ENCODE measurements around the gene SLC35G3. TPM values are rescaled to one million over a fixed set of nuclear protein-coding genes. Genes with fewer than 3 reads are reported as not detected.

SLC35G3 gene
- total and polyA plus RNA-seq, 2 donors (not counting 1 experiment from before 2014, with no cell fraction given): not detected

GRCh38 chr17:35214192-35214591, 20.0 kb upstream of the SLC35G3 start:
- Histone ChIP-seq H2AFZ (ENCODE audit: low read length) (no peak overlapping the region), H3K4me2 (ENCODE audit: extremely low read depth, insufficient read depth, low read length) (no peak overlapping the region), H3K4me1 (ENCODE audit: control insufficient read depth, extremely low read depth, insufficient read depth, low read length) (no peaks in the 10 kb centered on the region), H3K9me3 (ENCODE audit: control insufficient read depth, insufficient read depth, low read depth, low read length) (no peaks in the 10 kb centered on the region), H3K79me2 (ENCODE audit: control insufficient read depth, insufficient read depth, low read length) (no peaks in the 10 kb centered on the region), H3K27me3 (ENCODE audit: control insufficient read depth, insufficient read depth, low read length) (peaks cover 2% of the 10 kb centered on the region), H4K20me1 (ENCODE audit: control insufficient read depth, extremely low read depth, insufficient read depth, low read length) (no peaks in the 10 kb centered on the region), H3K36me3 (ENCODE audit: control insufficient read depth, insufficient read depth, low read length) (no peaks in the 10 kb centered on the region), H3K27ac (ENCODE audit: insufficient read depth, low read length) (no peak overlapping the region), H3K4me3 (replicated peaks in 1 of 4; ENCODE audit: control extremely low read depth in 1 of 4, insufficient read depth in 1 of 4, low read depth in 3 of 4, low read length in 4 of 4) (no peak overlapping the region), H3K9ac (ENCODE audit: insufficient read depth, low read length) (no peak overlapping the region)
- no peak for DNase-seq (ENCODE audit: low read depth in 2 of 2)
- no peak for TF ChIP-seq EZH2 (IDR thresholded peaks at IDR 0.05; ENCODE audit: low read length, missing control alignments)
- TF ChIP-seq CTCF (conservative IDR thresholded peaks at IDR 0.05 in 1 of 2, IDR thresholded peaks at IDR 0.05 in 1 of 2; ENCODE audit: low read depth in 1 of 2, low read length in 2 of 2): no peak

- DNase-seq (ENCODE audit: low read depth in 2 of 2): no peak
- Histone ChIP-seq H3K27me3 (ENCODE audit: control insufficient read depth, insufficient read depth, low read length) (peaks cover 2% of the 10 kb centered on the region), H3K79me2 (ENCODE audit: control insufficient read depth, insufficient read depth, low read length) (no peaks in the 10 kb centered on the region), H3K9ac (ENCODE audit: insufficient read depth, low read length) (no peak overlapping the region), H3K36me3 (ENCODE audit: control insufficient read depth, insufficient read depth, low read length) (no peaks in the 10 kb centered on the region), H2AFZ (ENCODE audit: low read length) (no peak overlapping the region), H3K4me3 (replicated peaks in 1 of 4; ENCODE audit: control extremely low read depth in 1 of 4, insufficient read depth in 1 of 4, low read depth in 3 of 4, low read length in 4 of 4) (no peak overlapping the region), H3K4me2 (ENCODE audit: extremely low read depth, insufficient read depth, low read length) (no peak overlapping the region), H3K4me1 (ENCODE audit: control insufficient read depth, extremely low read depth, insufficient read depth, low read length) (no peaks in the 10 kb centered on the region), H4K20me1 (ENCODE audit: control insufficient read depth, extremely low read depth, insufficient read depth, low read length) (no peaks in the 10 kb centered on the region), H3K27ac (ENCODE audit: insufficient read depth, low read length) (no peak overlapping the region), H3K9me3 (ENCODE audit: control insufficient read depth, insufficient read depth, low read depth, low read length) (no peaks in the 10 kb centered on the region)
- TF ChIP-seq CTCF (conservative IDR thresholded peaks at IDR 0.05 in 1 of 2, IDR thresholded peaks at IDR 0.05 in 1 of 2; ENCODE audit: low read depth in 1 of 2, low read length in 2 of 2) (no peak), EZH2 (IDR thresholded peaks at IDR 0.05; ENCODE audit: low read length, missing control alignments) (no peak)
Measured at GRCh38 chr17:35213412-35213940, 19.3 kb upstream of the SLC35G3 start.

GRCh38 chr17:35212668-35213067, 18.5 kb upstream of the SLC35G3 start:
- Histone ChIP-seq H3K4me1 (ENCODE audit: control insufficient read depth, extremely low read depth, insufficient read depth, low read length) (no peaks in the 10 kb centered on the region), H3K4me2 (ENCODE audit: extremely low read depth, insufficient read depth, low read length) (no peak overlapping the region), H3K9ac (ENCODE audit: insufficient read depth, low read length) (no peak overlapping the region), H4K20me1 (ENCODE audit: control insufficient read depth, extremely low read depth, insufficient read depth, low read length) (no peaks in the 10 kb centered on the region), H3K27me3 (ENCODE audit: control insufficient read depth, insufficient read depth, low read length) (peaks cover 2% of the 10 kb centered on the region), H3K4me3 (replicated peaks in 1 of 4; ENCODE audit: control extremely low read depth in 1 of 4, insufficient read depth in 1 of 4, low read depth in 3 of 4, low read length in 4 of 4) (no peak overlapping the region), H2AFZ (ENCODE audit: low read length) (no peak overlapping the region), H3K9me3 (ENCODE audit: control insufficient read depth, insufficient read depth, low read depth, low read length) (no peaks in the 10 kb centered on the region), H3K79me2 (ENCODE audit: control insufficient read depth, insufficient read depth, low read length) (no peaks in the 10 kb centered on the region), H3K36me3 (ENCODE audit: control insufficient read depth, insufficient read depth, low read length) (no peaks in the 10 kb centered on the region), H3K27ac (ENCODE audit: insufficient read depth, low read length) (no peak overlapping the region)
- TF ChIP-seq CTCF (conservative IDR thresholded peaks at IDR 0.05 in 1 of 2, IDR thresholded peaks at IDR 0.05 in 1 of 2; ENCODE audit: low read depth in 1 of 2, low read length in 2 of 2): no peak
- no peak for TF ChIP-seq EZH2 (IDR thresholded peaks at IDR 0.05; ENCODE audit: low read length, missing control alignments)
- DNase-seq (ENCODE audit: low read depth in 2 of 2): no peak
